Loucy (cell line): ENCODE measurements around the gene CDH2.

Experiments used
- H2AFZ ChIP-seq: fragments of 200-600 bp; sonication (generic); 2 replicates; pipeline ENCODE4 v1.6.0; 2016; ENCODE audit warnings: antibody characterized with exemption, mild to moderate bottlenecking, low read length, moderate library complexity
- H3F3A ChIP-seq: fragments of 200-600 bp; 2 replicates; pipeline ENCODE4 v1.6.0; 2016; ENCODE audit warnings: antibody characterized with exemption, low read depth, mild to moderate bottlenecking
- H3K27me3 ChIP-seq: fragments of 200-600 bp; sonication (generic); 2 replicates; pipeline ENCODE4 v1.6.1; 2014; ENCODE audit warnings: low read length, mild to moderate bottlenecking; ENCODE audit not compliant: insufficient read depth, poor library complexity, severe bottlenecking
- H3K36me3 ChIP-seq: fragments of 200-600 bp; sonication (generic); 2 replicates; pipeline ENCODE4 v1.6.1; 2016; ENCODE audit warnings: low read length; ENCODE audit not compliant: insufficient read depth
- H3K4me1 ChIP-seq: fragments of 200-600 bp; sonication (generic); 2 replicates; pipeline ENCODE4 v1.5.1; 2014; ENCODE audit warnings: low read length, mild to moderate bottlenecking; ENCODE audit not compliant: insufficient read depth, poor library complexity, severe bottlenecking
- H3K4me2 ChIP-seq: fragments of 200-600 bp; sonication (generic); 2 replicates; pipeline ENCODE4 v1.6.0; 2014; ENCODE audit warnings: antibody characterized with exemption, low read length, low read depth, mild to moderate bottlenecking; ENCODE audit not compliant: poor library complexity, severe bottlenecking
- H3K4me3 ChIP-seq: fragments of 200-600 bp; sonication (generic); 2 replicates; pipeline ENCODE4 v1.5.1; 2014; ENCODE audit warnings: low read length, mild to moderate bottlenecking, mixed read lengths; ENCODE audit not compliant: poor library complexity, severe bottlenecking
- H3K79me2 ChIP-seq: fragments of 200-600 bp; sonication (generic); 2 replicates; pipeline ENCODE4 v1.6.1; 2014; ENCODE audit warnings: low read length; ENCODE audit not compliant: insufficient read depth
- H3K9ac ChIP-seq: fragments of 200-600 bp; sonication (generic); 2 replicates; pipeline ENCODE4 v1.6.0; 2014; ENCODE audit warnings: mild to moderate bottlenecking, low read depth, low read length, moderate library complexity; ENCODE audit not compliant: poor library complexity, severe bottlenecking
- H3K9me2 ChIP-seq: fragments of 200-600 bp; sonication (generic); replicated peaks from 2 replicates; pipeline ENCODE4 v1.6.1; 2016; ENCODE audit warnings: low read depth, low read length, mixed read lengths
- H3K9me3 ChIP-seq: fragments of 200-600 bp; sonication (generic); 2 replicates; pipeline ENCODE4 v1.6.1; 2014; ENCODE audit warnings: mild to moderate bottlenecking, antibody characterized with exemption, low read length, low read depth; ENCODE audit not compliant: insufficient read depth
- H4K20me1 ChIP-seq: fragments of 200-600 bp; sonication (generic); 2 replicates; pipeline ENCODE4 v1.6.0; 2014; ENCODE audit warnings: antibody characterized with exemption, low read length, mild to moderate bottlenecking; ENCODE audit not compliant: insufficient read depth, poor library complexity, severe bottlenecking
- CTCF ChIP-seq: fragments of 200-600 bp; sonication (generic); conservative IDR thresholded peaks from 2 replicates; pipeline ENCODE4 v1.5.1; 2014; ENCODE audit warnings: mild to moderate bottlenecking, antibody characterized with exemption, low read length
- EZH2phosphoT487 ChIP-seq: fragments of 200-600 bp; IDR thresholded peaks from 2 replicates; pipeline ENCODE4 v1.6.1; 2018; ENCODE audit warnings: antibody characterized with exemption, mild to moderate bottlenecking, moderate library complexity, borderline replicate concordance

The CDH2 gene

GRCh38 chr18:28138816-28139215 lies 38.1 kb downstream of the CDH2 start:
- peaks cover 26% of the 10 kb centered on the region for H4K20me1 ChIP-seq
- H3K4me1 ChIP-seq: peaks cover 42% of the 10 kb centered on the region
- TF ChIP-seq EZH2phosphoT487 (no peak), CTCF (no peak)
- no peaks in the 10 kb centered on the region for H3F3A ChIP-seq
- peak overlapping the region; percentile 3 for H3K4me2 ChIP-seq
- H3K4me3 ChIP-seq: no peak overlapping the region
- no peaks in the 10 kb centered on the region for H3K9me2 ChIP-seq
- peaks cover 33% of the 10 kb centered on the region for H3K79me2 ChIP-seq
- no peaks in the 10 kb centered on the region for H3K9me3 ChIP-seq
- no peaks in the 10 kb centered on the region for H3K36me3 ChIP-seq
- H3K27me3 ChIP-seq: no peaks in the 10 kb centered on the region
- H2AFZ ChIP-seq: no peak overlapping the region
- no peak overlapping the region for H3K9ac ChIP-seq

- H3K9me2 ChIP-seq: no peaks in the 10 kb centered on the region
- H3K4me3 ChIP-seq: peak overlapping the region; percentile 35
- no peaks in the 10 kb centered on the region for H3K9me3 ChIP-seq
- H3K9ac ChIP-seq: no peak overlapping the region
- H3K4me1 ChIP-seq: peaks cover 42% of the 10 kb centered on the region
- no peak for TF ChIP-seq EZH2phosphoT487
- TF ChIP-seq CTCF: no peak
- H3K36me3 ChIP-seq: no peaks in the 10 kb centered on the region
- H3K27me3 ChIP-seq: no peaks in the 10 kb centered on the region
- peaks cover 36% of the 10 kb centered on the region for H3K79me2 ChIP-seq
- peak overlapping the region; percentile 50 for H3K4me2 ChIP-seq
- peaks cover 26% of the 10 kb centered on the region for H4K20me1 ChIP-seq
- H2AFZ ChIP-seq: no peak overlapping the region
- no peaks in the 10 kb centered on the region for H3F3A ChIP-seq
Measured at GRCh38 chr18:28136071-28136470, 40.9 kb downstream of the CDH2 start.

GRCh38 chr18:28134774-28135173 lies 42.2 kb downstream of the CDH2 start:
- no peaks in the 10 kb centered on the region for H3F3A ChIP-seq
- H3K4me2 ChIP-seq: no peak overlapping the region
- no peaks in the 10 kb centered on the region for H3K27me3 ChIP-seq
- TF ChIP-seq EZH2phosphoT487: no peak
- TF ChIP-seq CTCF: no peak
- H3K9ac ChIP-seq: no peak overlapping the region
- H3K4me1 ChIP-seq: peaks cover 40% of the 10 kb centered on the region
- H3K36me3 ChIP-seq: no peaks in the 10 kb centered on the region
- no peaks in the 10 kb centered on the region for H3K9me2 ChIP-seq
- peaks cover 42% of the 10 kb centered on the region for H3K79me2 ChIP-seq
- H3K9me3 ChIP-seq: no peaks in the 10 kb centered on the region
- no peak overlapping the region for H2AFZ ChIP-seq
- peaks cover 26% of the 10 kb centered on the region for H4K20me1 ChIP-seq
- H3K4me3 ChIP-seq: no peak overlapping the region
